K562 (cell line): ENCODE results near the gene CCDC32. TPM values are rescaled to one million over a fixed set of nuclear protein-coding genes. Genes with fewer than 3 reads are reported as not detected.

Experiments used
- CCNT2 ChIP-seq: IDR thresholded peaks from 2 replicates; pipeline ENCODE4 v1.6.1; 2011; ENCODE audit warnings: borderline replicate concordance, low read depth, mild to moderate bottlenecking, moderate library complexity, mixed read lengths, low read length; ENCODE audit not compliant: insufficient read length; ENCODE audit errors: extremely low read depth
- CXXC5 ChIP-seq: fragments of 250-450 bp; sonication (Bioruptor Pico); IDR thresholded peaks from 2 replicates; pipeline ENCODE4 v1.8.0; 2022; ENCODE audit warnings: inconsistent platforms, mild to moderate bottlenecking, moderate library complexity
- GABPA ChIP-seq: fragments of 200-800 bp; sonication (Bioruptor generic); conservative IDR thresholded peaks from 2 replicates; pipeline ENCODE4 v1.6.1; 2016; ENCODE audit warnings: low read depth, missing genetic modification characterization, missing compliant biosample characterization
- KDM1A ChIP-seq, 2 experiments: fragments of 450-650 bp; IDR thresholded peaks; 2 replicates each; pipeline ENCODE4 v1.6.1; 2016; ENCODE audit warnings: mild to moderate bottlenecking in 2 of 2
- KLF6 ChIP-seq: fragments of 250-450 bp; sonication (Bioruptor Pico); IDR thresholded peaks from 2 replicates; pipeline ENCODE4 v1.4.0; 2020; ENCODE audit warnings: mild to moderate bottlenecking, moderate library complexity, borderline replicate concordance
- MEIS2 ChIP-seq: fragments of 450-650 bp; IDR thresholded peaks from 2 replicates; pipeline ENCODE4 v1.6.1; 2014; ENCODE audit warnings: mild to moderate bottlenecking; ENCODE audit not compliant: partially characterized antibody
- MTA3 ChIP-seq: fragments of 450-650 bp; formaldehyde crosslinking; IDR thresholded peaks from 2 replicates; pipeline ENCODE4 v1.6.1; 2017; ENCODE audit warnings: mild to moderate bottlenecking, borderline replicate concordance
- NFRKB ChIP-seq: fragments of 450-650 bp; IDR thresholded peaks from 2 replicates; pipeline ENCODE4 v1.6.1; 2016; ENCODE audit warnings: low read depth
- NR1H2 ChIP-seq: sonication (generic); formaldehyde crosslinking; IDR thresholded peaks from 2 replicates; pipeline ENCODE4 v1.4.0; 2020; ENCODE audit warnings: mild to moderate bottlenecking, missing genetic modification reagents
- PHF8 ChIP-seq: fragments of 200-600 bp; sonication (generic); IDR thresholded peaks from 2 replicates; pipeline ENCODE4 v1.6.1; 2012; ENCODE audit warnings: mixed run types, mild to moderate bottlenecking, inconsistent platforms, low read length, moderate library complexity, borderline replicate concordance
- PPARD ChIP-seq: fragments of 250-450 bp; sonication (Bioruptor Pico); IDR thresholded peaks from 2 replicates; pipeline ENCODE4 v1.8.0; 2022; ENCODE audit warnings: inconsistent platforms, mild to moderate bottlenecking, moderate library complexity
- RBM22 ChIP-seq: fragments of 200-400 bp; formaldehyde crosslinking; IDR thresholded peaks from 2 replicates; pipeline ENCODE4 v1.6.1; 2018; ENCODE audit warnings: low read length, low read depth; ENCODE audit not compliant: poor library complexity, severe bottlenecking
- ZBTB7A ChIP-seq: IDR thresholded peaks from 2 replicates; pipeline ENCODE4 v1.6.1; 2011; ENCODE audit warnings: low read depth, mild to moderate bottlenecking, low read length, moderate library complexity, borderline replicate concordance; ENCODE audit not compliant: control insufficient read depth
- ZNF124 ChIP-seq: sonication (generic); formaldehyde crosslinking; IDR thresholded peaks from 2 replicates; pipeline ENCODE4 v1.8.1; 2022; ENCODE audit warnings: missing genetic modification reagents
- polyA plus RNA-seq, 8 experiments: library from polyadenylated mRNA; depleted of rRNA in 4 of 8; stranded (reverse) in 5 of 8; unstranded in 3 of 8; fragments of >200 nt; fragmentation: Nextera tagmentation in 2 of 8; fragmentation: Illumina TruSeq in 1 of 8; extraction: Ambion mirVana in 2 of 8; extraction: Trizol in 1 of 8; gene quantifications; 2 replicates each; pipeline versions ENCODE4 v1.2.1 to v1.2.3, GENCODE V29; 2011 to 2014; ENCODE audit warnings: inconsistent platforms in 1 of 8, missing spikeins in 1 of 8
- total RNA-seq, 7 experiments: library from RNA; depleted of rRNA in 6 of 7; stranded (reverse); fragments of >200 nt in 6 of 7; fragmentation: Illumina TruSeq in 2 of 7; extraction: Trizol in 2 of 7; gene quantifications; 2 replicates each; pipeline versions ENCODE4 v1.2.1 to v1.2.3, GENCODE V29; 2011 to 2021; ENCODE audit warnings: low replicate concordance in 1 of 7
- TF ChIP-seq, protein P1 (sequence below): fragments of 200-800 bp; sonication (Bioruptor generic); IDR thresholded peaks from 2 replicates; pipeline ENCODE4 v1.6.1; 2017; ENCODE audit warnings: missing genetic modification characterization, missing compliant biosample characterization
- TF ChIP-seq, protein P2 (sequence below), 2 experiments: fragments of 450-650 bp; conservative IDR thresholded peaks; 2 replicates each; pipeline ENCODE4 v1.6.1; 2017; ENCODE audit warnings: mild to moderate bottlenecking in 2 of 2, moderate library complexity in 2 of 2
- TF ChIP-seq, protein P3 (sequence below): fragments of 450-650 bp; IDR thresholded peaks from 2 replicates; pipeline ENCODE4 v1.6.1; 2016
- TF ChIP-seq, protein P4 (sequence below): conservative IDR thresholded peaks from 2 replicates; pipeline ENCODE4 v1.6.1; 2011; ENCODE audit warnings: low read depth, mild to moderate bottlenecking, low read length; ENCODE audit not compliant: control insufficient read depth

The CCDC32 gene
- total and polyA plus RNA-seq, 9 of the 15 experiments (the other 6 are each of a cell fraction or from before 2014, with no cell fraction given) = 22.2 to 94.8 (median 37.1) TPM

DNA sequence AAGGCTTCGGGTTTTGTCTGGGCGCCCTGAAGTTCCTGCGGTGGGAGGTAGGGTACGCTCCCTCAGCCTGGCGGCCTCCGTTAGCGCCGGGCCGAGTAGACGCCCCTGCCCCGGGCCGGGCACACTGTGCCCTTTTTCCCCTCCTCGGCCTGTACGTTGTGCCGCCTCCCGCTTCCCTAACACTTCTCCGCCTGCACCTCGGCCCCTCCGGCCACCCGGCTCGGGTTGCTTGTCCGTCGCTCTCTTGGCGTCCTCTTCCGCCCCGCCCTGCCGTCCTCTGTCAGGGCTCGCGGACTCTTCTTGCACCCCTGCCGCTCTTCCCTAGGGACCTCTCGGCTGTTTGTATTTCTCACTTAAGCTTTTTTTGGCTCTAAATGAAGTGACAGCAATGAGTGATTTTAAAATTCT, 29.6 kb upstream of the CCDC32 start (continued):
- TF ChIP-seq GABPA (tag) = peak; percentile 60; the same call in 1 of the 2 replicates
- TF ChIP-seq, protein P1, sequence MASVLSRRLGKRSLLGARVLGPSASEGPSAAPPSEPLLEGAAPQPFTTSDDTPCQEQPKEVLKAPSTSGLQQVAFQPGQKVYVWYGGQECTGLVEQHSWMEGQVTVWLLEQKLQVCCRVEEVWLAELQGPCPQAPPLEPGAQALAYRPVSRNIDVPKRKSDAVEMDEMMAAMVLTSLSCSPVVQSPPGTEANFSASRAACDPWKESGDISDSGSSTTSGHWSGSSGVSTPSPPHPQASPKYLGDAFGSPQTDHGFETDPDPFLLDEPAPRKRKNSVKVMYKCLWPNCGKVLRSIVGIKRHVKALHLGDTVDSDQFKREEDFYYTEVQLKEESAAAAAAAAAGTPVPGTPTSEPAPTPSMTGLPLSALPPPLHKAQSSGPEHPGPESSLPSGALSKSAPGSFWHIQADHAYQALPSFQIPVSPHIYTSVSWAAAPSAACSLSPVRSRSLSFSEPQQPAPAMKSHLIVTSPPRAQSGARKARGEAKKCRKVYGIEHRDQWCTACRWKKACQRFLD (CRISPR knock-in tag) = no peak
- TF ChIP-seq RBM22 = no peak
- no peak for TF ChIP-seq PPARD
- TF ChIP-seq ZBTB7A = peak; percentile 59; the same call in 1 of the 2 replicates
- TF ChIP-seq, protein P2, sequence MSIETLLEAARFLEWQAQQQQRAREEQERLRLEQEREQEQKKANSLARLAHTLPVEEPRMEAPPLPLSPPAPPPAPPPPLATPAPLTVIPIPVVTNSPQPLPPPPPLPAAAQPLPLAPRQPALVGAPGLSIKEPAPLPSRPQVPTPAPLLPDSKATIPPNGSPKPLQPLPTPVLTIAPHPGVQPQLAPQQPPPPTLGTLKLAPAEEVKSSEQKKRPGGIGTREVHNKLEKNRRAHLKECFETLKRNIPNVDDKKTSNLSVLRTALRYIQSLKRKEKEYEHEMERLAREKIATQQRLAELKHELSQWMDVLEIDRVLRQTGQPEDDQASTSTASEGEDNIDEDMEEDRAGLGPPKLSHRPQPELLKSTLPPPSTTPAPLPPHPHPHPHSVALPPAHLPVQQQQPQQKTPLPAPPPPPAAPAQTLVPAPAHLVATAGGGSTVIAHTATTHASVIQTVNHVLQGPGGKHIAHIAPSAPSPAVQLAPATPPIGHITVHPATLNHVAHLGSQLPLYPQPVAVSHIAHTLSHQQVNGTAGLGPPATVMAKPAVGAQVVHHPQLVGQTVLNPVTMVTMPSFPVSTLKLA (conservative IDR thresholded peaks at IDR 0.05) = no peak; a peak in 1 of 4 replicates
- no peak for TF ChIP-seq MEIS2
- peak; percentile 42; the same call in 1 of the 2 replicates for TF ChIP-seq MTA3
- TF ChIP-seq NR1H2 = peak; percentile 20; the same call in 1 of the 2 replicates
- no peak for TF ChIP-seq ZNF124 (CRISPR knock-in tag)
- TF ChIP-seq CCNT2 = no peak
- TF ChIP-seq, protein P3, sequence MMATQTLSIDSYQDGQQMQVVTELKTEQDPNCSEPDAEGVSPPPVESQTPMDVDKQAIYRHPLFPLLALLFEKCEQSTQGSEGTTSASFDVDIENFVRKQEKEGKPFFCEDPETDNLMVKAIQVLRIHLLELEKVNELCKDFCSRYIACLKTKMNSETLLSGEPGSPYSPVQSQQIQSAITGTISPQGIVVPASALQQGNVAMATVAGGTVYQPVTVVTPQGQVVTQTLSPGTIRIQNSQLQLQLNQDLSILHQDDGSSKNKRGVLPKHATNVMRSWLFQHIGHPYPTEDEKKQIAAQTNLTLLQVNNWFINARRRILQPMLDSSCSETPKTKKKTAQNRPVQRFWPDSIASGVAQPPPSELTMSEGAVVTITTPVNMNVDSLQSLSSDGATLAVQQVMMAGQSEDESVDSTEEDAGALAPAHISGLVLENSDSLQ = peak; percentile 36; the same call in 1 of the 2 replicates
- TF ChIP-seq, protein P4, sequence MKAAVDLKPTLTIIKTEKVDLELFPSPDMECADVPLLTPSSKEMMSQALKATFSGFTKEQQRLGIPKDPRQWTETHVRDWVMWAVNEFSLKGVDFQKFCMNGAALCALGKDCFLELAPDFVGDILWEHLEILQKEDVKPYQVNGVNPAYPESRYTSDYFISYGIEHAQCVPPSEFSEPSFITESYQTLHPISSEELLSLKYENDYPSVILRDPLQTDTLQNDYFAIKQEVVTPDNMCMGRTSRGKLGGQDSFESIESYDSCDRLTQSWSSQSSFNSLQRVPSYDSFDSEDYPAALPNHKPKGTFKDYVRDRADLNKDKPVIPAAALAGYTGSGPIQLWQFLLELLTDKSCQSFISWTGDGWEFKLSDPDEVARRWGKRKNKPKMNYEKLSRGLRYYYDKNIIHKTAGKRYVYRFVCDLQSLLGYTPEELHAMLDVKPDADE = peak; percentile 39; the same call in 1 of the 2 replicates
- peak; percentile 30; the same call in 1 of the 2 replicates for TF ChIP-seq PHF8
- TF ChIP-seq KDM1A (IDR thresholded peaks at IDR 0.05) = no peak
- TF ChIP-seq CXXC5 (CRISPR knock-in tag) = peak; percentile 40; the same call in 1 of the 2 replicates
- TF ChIP-seq KLF6 = no peak
- TF ChIP-seq NFRKB = no peak
